H1 (cell line): Measurements from ENCODE around the gene KLHL15. TPM values are rescaled to one million over a fixed set of nuclear protein-coding genes. Genes with fewer than 3 reads are reported as not detected.

Source experiments
- CTCF ChIA-PET: fragments of 300-600 bp; sonication (Branson Sonifier 250); formaldehyde crosslinking; loops from one replicate; lab custom pipeline; 2021; ENCODE audit not compliant: partially characterized antibody; lab: Charles Lee
- POLR2A ChIA-PET: fragments of 300-600 bp; sonication (Branson Sonifier 250); formaldehyde crosslinking; loops from one replicate; lab custom pipeline; 2021; ENCODE audit warnings: inconsistent platforms; ENCODE audit not compliant: partially characterized antibody; lab: Charles Lee
- DNase-seq, 2 experiments: peaks; one replicate each; pipeline versions ENCODE4 v3.0.0 to v3.0.0-alpha.2; 2010 to 2022; ENCODE audit warnings: low spot score in 2 of 2, low read depth in 1 of 2, mixed read lengths in 1 of 2
- FAIRE-seq: peaks from 2 replicates; lab custom pipeline; 2011; peaks lifted over from hg19 to GRCh38; lab: Jason Lieb, UNC
- H2AFZ ChIP-seq: 2 replicates; pipeline ENCODE4 v1.8.1; 2012; ENCODE audit warnings: low read length, inconsistent platforms
- H2AK5ac ChIP-seq: 2 replicates; pipeline ENCODE4 v1.6.1; 2013; ENCODE audit warnings: low read depth, low read length
- H2BK120ac ChIP-seq: replicated peaks from 2 replicates; pipeline ENCODE3; 2013; ENCODE audit warnings: low read depth, low read length, inconsistent platforms
- H2BK12ac ChIP-seq: 2 replicates; pipeline ENCODE4 v1.6.1; 2013; ENCODE audit warnings: low read depth, low read length
- H2BK15ac ChIP-seq: 2 replicates; pipeline ENCODE4 v1.6.1; 2013; ENCODE audit warnings: low read length
- H2BK20ac ChIP-seq: 2 replicates; pipeline ENCODE4 v1.6.1; 2013; ENCODE audit warnings: low read length
- H2BK5ac ChIP-seq: 2 replicates; pipeline ENCODE4 v1.6.1; 2013; ENCODE audit warnings: low read depth, low read length
- H3K14ac ChIP-seq: 2 replicates; pipeline ENCODE4 v1.6.1; 2013; ENCODE audit warnings: inconsistent platforms; ENCODE audit not compliant: insufficient read length
- H3K18ac ChIP-seq: 2 replicates; pipeline ENCODE4 v1.6.1; 2013; ENCODE audit warnings: low read length; ENCODE audit errors: extremely low read depth
- H3K23ac ChIP-seq: 2 replicates; pipeline ENCODE4 v1.6.1; 2013; ENCODE audit warnings: inconsistent platforms; ENCODE audit not compliant: insufficient read length
- H3K23me2 ChIP-seq: 2 replicates; pipeline ENCODE4 v1.6.1; 2013; ENCODE audit warnings: low read depth, low read length
- H3K27ac ChIP-seq: 2 replicates; pipeline ENCODE4 v1.6.1; 2011; ENCODE audit warnings: low read depth, low read length, inconsistent platforms
- H3K27me3 ChIP-seq, 4 experiments: replicated peaks in 1 of 4; 1 replicate in 1 of 4; 2 replicates in 3 of 4; pipeline versions ENCODE4 v1.6.1 to v1.8.1; 2011 to 2013; ENCODE audit warnings: low read length in 3 of 4, mild to moderate bottlenecking in 3 of 4, inconsistent platforms in 2 of 4, mixed read lengths in 2 of 4, moderate library complexity in 1 of 4; ENCODE audit not compliant: control insufficient read depth in 3 of 4, insufficient read depth in 3 of 4; ENCODE audit errors: extremely low read depth in 1 of 4
- H3K36me3 ChIP-seq, 4 experiments: 2 replicates each; pipeline versions ENCODE4 v1.6.1 to v1.8.1; 2011 to 2013; ENCODE audit warnings: mild to moderate bottlenecking in 4 of 4, low read length in 3 of 4, moderate library complexity in 2 of 4, control low read depth in 1 of 4, inconsistent platforms in 1 of 4; ENCODE audit not compliant: insufficient read depth in 4 of 4, control insufficient read depth in 2 of 4
- H3K4ac ChIP-seq: replicated peaks from 2 replicates; pipeline ENCODE3; 2013; ENCODE audit warnings: low read length, low read depth, mixed read lengths, inconsistent platforms; ENCODE audit not compliant: insufficient read length
- H3K4me1 ChIP-seq, 4 experiments: replicated peaks in 1 of 4; 1 replicate in 1 of 4; 2 replicates in 3 of 4; pipeline versions ENCODE4 v1.6.1 to v1.8.1; 2011 to 2013; ENCODE audit warnings: low read length in 3 of 4, inconsistent platforms in 2 of 4, mixed read lengths in 1 of 4; ENCODE audit not compliant: insufficient read depth in 4 of 4, control insufficient read depth in 3 of 4
- H3K4me2 ChIP-seq, 2 experiments: 2 replicates each; pipeline versions ENCODE4 v1.6.1 to v1.8.1; 2011 to 2013; ENCODE audit warnings: low read depth in 2 of 2, low read length in 2 of 2, control low read depth in 1 of 2, inconsistent platforms in 1 of 2, mild to moderate bottlenecking in 1 of 2; ENCODE audit not compliant: insufficient read depth in 1 of 2
- H3K4me3 ChIP-seq, 4 experiments: fragments of 200-600, 300-600 bp in 1 of 4; sonication (generic), shearing (Covaris generic), sonication (Bioruptor Twin) in 1 of 4; 2 replicates each; pipeline versions ENCODE4 v1.5.1 to v1.8.1; 2011 to 2016; ENCODE audit warnings: low read length in 4 of 4, low read depth in 3 of 4, control low read depth in 2 of 4, inconsistent platforms in 2 of 4, mild to moderate bottlenecking in 2 of 4, mixed read lengths in 1 of 4, moderate library complexity in 1 of 4; ENCODE audit not compliant: insufficient read depth in 2 of 4; ENCODE audit errors: extremely low read depth in 1 of 4
- H3K56ac ChIP-seq: replicated peaks from 2 replicates; pipeline ENCODE3; 2013; ENCODE audit warnings: low read depth, mild to moderate bottlenecking, mixed read lengths, low read length, inconsistent platforms; ENCODE audit not compliant: insufficient read length
- H3K79me1 ChIP-seq: 2 replicates; pipeline ENCODE4 v1.6.1; 2013; ENCODE audit warnings: low read depth, low read length, control low read depth
- H3K79me2 ChIP-seq, 2 experiments: 2 replicates each; pipeline versions ENCODE4 v1.6.1 to v1.8.1; 2012 to 2013; ENCODE audit warnings: low read length in 2 of 2, mild to moderate bottlenecking in 2 of 2, inconsistent platforms in 1 of 2; ENCODE audit not compliant: insufficient read depth in 2 of 2, control insufficient read depth in 1 of 2
- H3K9ac ChIP-seq, 4 experiments: replicated peaks in 1 of 4; 1 replicate in 1 of 4; 2 replicates in 3 of 4; pipeline versions ENCODE4 v1.6.1 to v1.8.1; 2011 to 2013; ENCODE audit warnings: low read depth in 3 of 4, low read length in 3 of 4, control low read depth in 2 of 4, mild to moderate bottlenecking in 2 of 4, moderate library complexity in 2 of 4, inconsistent platforms in 1 of 4; ENCODE audit errors: extremely low read depth in 1 of 4
- H3K9me3 ChIP-seq, 2 experiments: 2 replicates each; pipeline versions ENCODE4 v1.6.1 to v1.8.1; 2012 to 2013; ENCODE audit warnings: mild to moderate bottlenecking in 2 of 2, moderate library complexity in 2 of 2, control low read depth in 1 of 2, inconsistent platforms in 1 of 2, low read depth in 1 of 2, low read length in 1 of 2, mixed read lengths in 1 of 2; ENCODE audit not compliant: insufficient read depth in 2 of 2
- H4K20me1 ChIP-seq, 2 experiments: replicated peaks in 1 of 2; 2 replicates each; pipeline versions ENCODE3 to v1.8.1; 2011 to 2013; ENCODE audit warnings: inconsistent platforms in 2 of 2, low read length in 2 of 2, mild to moderate bottlenecking in 1 of 2; ENCODE audit not compliant: insufficient read depth in 2 of 2, control insufficient read depth in 1 of 2
- H4K5ac ChIP-seq: 2 replicates; pipeline ENCODE4 v1.6.1; 2013; ENCODE audit warnings: low read length, low read depth, mixed read lengths, inconsistent platforms; ENCODE audit not compliant: insufficient read length
- H4K8ac ChIP-seq: 2 replicates; pipeline ENCODE4 v1.8.0; 2013; ENCODE audit warnings: mild to moderate bottlenecking, moderate library complexity, low read length, inconsistent platforms; ENCODE audit not compliant: insufficient read depth; ENCODE audit errors: extremely low read depth
- H4K91ac ChIP-seq: replicated peaks from 2 replicates; pipeline ENCODE3; 2013; ENCODE audit warnings: low read length, mixed read lengths, inconsistent platforms; ENCODE audit not compliant: insufficient read length
- BACH1 ChIP-seq: IDR thresholded peaks from 2 replicates; pipeline ENCODE4 v1.6.1; 2012; ENCODE audit warnings: low read length, improper control_type of control experiment
- CBX5 ChIP-seq: fragments of 300-800, 300-1000 bp; sonication (generic); IDR thresholded peaks from 2 replicates; pipeline ENCODE4 v1.7.1; 2016; ENCODE audit warnings: antibody characterized with exemption, low read length, low read depth
- EP300 ChIP-seq, 2 experiments: IDR thresholded peaks; 1 replicate in 1 of 2; 2 replicates in 1 of 2; pipeline ENCODE4 v1.6.1; 2011 to 2012; ENCODE audit warnings: low read depth in 2 of 2, low read length in 2 of 2, mild to moderate bottlenecking in 2 of 2, borderline replicate concordance in 1 of 2, inconsistent platforms in 1 of 2, moderate library complexity in 1 of 2
- EZH2 ChIP-seq: fragments of 200-600 bp; sonication (generic); IDR thresholded peaks from 2 replicates; pipeline ENCODE4 v1.7.1; 2012; ENCODE audit warnings: low read depth, mild to moderate bottlenecking, moderate library complexity, low read length, inconsistent platforms; ENCODE audit not compliant: severe bottlenecking
- GTF2F1 ChIP-seq: IDR thresholded peaks from 2 replicates; pipeline ENCODE4 v1.6.1; 2012; ENCODE audit warnings: low read depth, low read length, improper control_type of control experiment, borderline replicate concordance
- JUN ChIP-seq: IDR thresholded peaks from 2 replicates; pipeline ENCODE4 v1.6.1; 2011; ENCODE audit warnings: low read depth, mild to moderate bottlenecking, improper control_type of control experiment, low read length
- SP2 ChIP-seq: IDR thresholded peaks from 2 replicates; pipeline ENCODE4 v1.6.1; 2012; ENCODE audit warnings: mild to moderate bottlenecking, low read length, inconsistent platforms
- WGBS, 2 experiments: shearing (Covaris generic) in 1 of 2; methylation state at CpG; one replicate each; pipeline versions ENCODE4 v1.1.6 to v1.1.7; 2013 to 2015; ENCODE audit warnings: low lambda C conversion rate in 2 of 2, mixed read lengths in 2 of 2, inconsistent platforms in 1 of 2, low coverage in 1 of 2, missing lambda C conversion rate in 1 of 2; ENCODE audit not compliant: insufficient replicate concordance in 2 of 2, insufficient coverage in 1 of 2, insufficient read length in 1 of 2; ENCODE audit errors: extremely low coverage in 1 of 2, missing lambda C conversion rate in 1 of 2; 5-methylcytosine and 5-hydroxymethylcytosine counted together
- polyA plus RNA-seq, 7 experiments: library from polyadenylated mRNA; depleted of rRNA in 3 of 7; stranded (reverse) in 5 of 7; unstranded in 2 of 7; fragments of >200 nt in 5 of 7; fragments of 200-250 nt in 2 of 7; gene quantifications; 1 replicate in 5 of 7; 2 replicates in 1 of 7; 4 replicates in 1 of 7; pipeline versions ENCODE4 v1.2.1 to v1.2.3, GENCODE V29; 2011 to 2013; ENCODE audit warnings: missing spikeins in 2 of 7, mixed read lengths in 2 of 7
- total RNA-seq: library from RNA; stranded (reverse); fragmentation: NEBNext Ultra II Directional; extraction: Animal tissue kit (Norgen Biotek cat#: 25700); gene quantifications from 2 replicates; pipeline ENCODE4 v1.2.1, GENCODE V29; 2021
- TF ChIP-seq, protein P1 (sequence below): IDR thresholded peaks from 2 replicates; pipeline ENCODE4 v1.6.1; 2011; ENCODE audit warnings: low read depth, mild to moderate bottlenecking, low read length; ENCODE audit not compliant: insufficient read depth

The KLHL15 gene
- total and polyA plus RNA-seq, 2 of the 8 experiments (the other 6 are each of a cell fraction or from before 2014, with no cell fraction given), result 3.7 to 8.9 TPM

DNA sequence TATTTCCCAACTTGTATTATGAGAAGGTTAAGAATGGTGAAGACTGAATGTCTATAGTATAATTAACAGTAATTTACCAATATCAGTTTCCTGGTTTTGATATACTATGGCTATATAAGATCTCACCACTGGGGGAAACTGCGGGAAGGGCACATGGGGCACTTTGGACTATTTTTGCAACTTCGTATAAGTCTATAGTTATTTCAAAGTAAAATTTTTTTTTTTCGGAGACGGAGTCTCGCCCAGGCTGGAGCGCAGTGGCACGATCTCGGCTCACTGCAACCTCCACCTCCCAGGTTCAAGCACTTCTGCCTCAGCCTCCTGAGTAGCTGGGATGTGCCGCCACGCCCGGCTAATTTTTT lies 73.1 kb downstream of the KLHL15 start:
- Histone ChIP-seq H3K4me1 (peaks cover 0 to 5% (median 0%) of the 10 kb centered on the region in 4 experiments; a peak in 1 of 7 replicates), H2BK120ac (no peak overlapping the region), H3K36me3 (no peaks in the 10 kb centered on the region), H4K91ac (no peak overlapping the region), H3K14ac (no peak overlapping the region), H3K4me3 (no peak overlapping the region), H3K56ac (no peak overlapping the region), H3K23ac (no peak overlapping the region), H4K20me1 (no peaks in the 10 kb centered on the region), H3K27ac (no peak overlapping the region), H2AFZ (no peak overlapping the region), H3K9ac (no peak overlapping the region), H3K4ac (no peak overlapping the region), H2AK5ac (no peak overlapping the region), H3K79me1 (no peaks in the 10 kb centered on the region), H3K4me2 (no peak overlapping the region), H4K8ac (no peak overlapping the region), H3K27me3 (no peaks in the 10 kb centered on the region), H3K18ac (no peak overlapping the region), H2BK20ac (no peak overlapping the region), H3K9me3 (no peaks in the 10 kb centered on the region), H3K79me2 (no peaks in the 10 kb centered on the region), H3K23me2 (no peaks in the 10 kb centered on the region), H2BK15ac (no peak overlapping the region), H4K5ac (no peak overlapping the region), H2BK5ac (no peak overlapping the region), H2BK12ac (no peak overlapping the region)
- 82% methylated on average over 5 of the region's 11 CpGs; no CpG with 5 or more reads in 1 of the 2 experiments for whole genome bisulfite sequencing, 2 experiments
- POLR2A ChIA-PET, result no interaction called here
- FAIRE-seq, result no peak
- no peak for DNase-seq
- CTCF ChIA-PET, result no interaction called here
- TF ChIP-seq BACH1 (no peak), GTF2F1 (no peak), SP2 (no peak), EZH2 (no peak), CBX5 (no peak), EP300 (IDR thresholded peaks at IDR 0.05; ENCODE audit: borderline replicate concordance in 1 of 2, low read depth in 2 of 2, low read length in 2 of 2) (no peak), JUN (no peak)
- TF ChIP-seq, protein P1, sequence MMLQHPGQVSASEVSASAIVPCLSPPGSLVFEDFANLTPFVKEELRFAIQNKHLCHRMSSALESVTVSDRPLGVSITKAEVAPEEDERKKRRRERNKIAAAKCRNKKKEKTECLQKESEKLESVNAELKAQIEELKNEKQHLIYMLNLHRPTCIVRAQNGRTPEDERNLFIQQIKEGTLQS, result no peak
